HepG2 (cell line): ENCODE data around the gene SBK2.

Source experiments
- EP300 ChIP-seq, 3 experiments: sonication (generic) in 1 of 3; formaldehyde crosslinking in 1 of 3; IDR thresholded peaks; 2 replicates each; pipeline versions ENCODE4 v1.5.1 to v1.6.1; 2011 to 2020; ENCODE audit warnings: low read depth in 2 of 3, low read length in 2 of 3, borderline replicate concordance in 1 of 3, improper control_type of control experiment in 1 of 3, mild to moderate bottlenecking in 1 of 3, missing genetic modification reagents in 1 of 3, moderate library complexity in 1 of 3
- ZNF317 ChIP-seq: sonication (generic); formaldehyde crosslinking; IDR thresholded peaks from 2 replicates; pipeline ENCODE4 v1.5.0; 2020; ENCODE audit warnings: mild to moderate bottlenecking, missing genetic modification reagents
- TF ChIP-seq, protein P1 (sequence below): sonication (generic); formaldehyde crosslinking; IDR thresholded peaks from 2 replicates; pipeline ENCODE4 v1.5.0; 2020; ENCODE audit warnings: mild to moderate bottlenecking, missing genetic modification reagents, moderate library complexity

DNA sequence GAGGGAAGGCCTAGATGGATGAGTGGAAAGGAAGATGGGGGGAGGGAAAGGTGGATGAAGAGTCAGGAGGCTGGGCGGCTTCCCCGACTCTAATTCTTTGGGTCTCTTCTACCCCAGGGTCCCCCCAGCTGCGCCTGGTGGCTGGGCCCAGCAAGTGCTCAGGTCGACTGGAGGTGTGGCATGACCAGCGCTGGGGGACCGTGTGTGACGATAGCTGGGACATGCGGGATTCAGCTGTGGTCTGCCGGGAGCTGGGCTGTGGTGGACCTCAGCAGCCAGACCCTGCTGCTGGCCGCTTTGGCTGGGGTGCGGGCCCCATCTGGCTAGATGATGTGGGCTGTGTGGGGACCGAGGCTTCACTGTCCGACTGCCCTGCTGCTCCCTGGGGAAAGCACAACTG, 39.2 kb downstream of the SBK2 start:
- TF ChIP-seq, protein P1, sequence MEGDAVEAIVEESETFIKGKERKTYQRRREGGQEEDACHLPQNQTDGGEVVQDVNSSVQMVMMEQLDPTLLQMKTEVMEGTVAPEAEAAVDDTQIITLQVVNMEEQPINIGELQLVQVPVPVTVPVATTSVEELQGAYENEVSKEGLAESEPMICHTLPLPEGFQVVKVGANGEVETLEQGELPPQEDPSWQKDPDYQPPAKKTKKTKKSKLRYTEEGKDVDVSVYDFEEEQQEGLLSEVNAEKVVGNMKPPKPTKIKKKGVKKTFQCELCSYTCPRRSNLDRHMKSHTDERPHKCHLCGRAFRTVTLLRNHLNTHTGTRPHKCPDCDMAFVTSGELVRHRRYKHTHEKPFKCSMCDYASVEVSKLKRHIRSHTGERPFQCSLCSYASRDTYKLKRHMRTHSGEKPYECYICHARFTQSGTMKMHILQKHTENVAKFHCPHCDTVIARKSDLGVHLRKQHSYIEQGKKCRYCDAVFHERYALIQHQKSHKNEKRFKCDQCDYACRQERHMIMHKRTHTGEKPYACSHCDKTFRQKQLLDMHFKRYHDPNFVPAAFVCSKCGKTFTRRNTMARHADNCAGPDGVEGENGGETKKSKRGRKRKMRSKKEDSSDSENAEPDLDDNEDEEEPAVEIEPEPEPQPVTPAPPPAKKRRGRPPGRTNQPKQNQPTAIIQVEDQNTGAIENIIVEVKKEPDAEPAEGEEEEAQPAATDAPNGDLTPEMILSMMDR (CRISPR knock-in tag) = no peak
- no peak for TF ChIP-seq ZNF317
- no peak for TF ChIP-seq EP300 (IDR thresholded peaks at IDR 0.05; ENCODE audit: low read depth in 2 of 2, low read length in 2 of 2)
- no peak for TF ChIP-seq EP300 (CRISPR knock-in tag; IDR thresholded peaks at IDR 0.05; ENCODE audit: borderline replicate concordance)
